ENCODE results near the gene RPP38.

DNA sequence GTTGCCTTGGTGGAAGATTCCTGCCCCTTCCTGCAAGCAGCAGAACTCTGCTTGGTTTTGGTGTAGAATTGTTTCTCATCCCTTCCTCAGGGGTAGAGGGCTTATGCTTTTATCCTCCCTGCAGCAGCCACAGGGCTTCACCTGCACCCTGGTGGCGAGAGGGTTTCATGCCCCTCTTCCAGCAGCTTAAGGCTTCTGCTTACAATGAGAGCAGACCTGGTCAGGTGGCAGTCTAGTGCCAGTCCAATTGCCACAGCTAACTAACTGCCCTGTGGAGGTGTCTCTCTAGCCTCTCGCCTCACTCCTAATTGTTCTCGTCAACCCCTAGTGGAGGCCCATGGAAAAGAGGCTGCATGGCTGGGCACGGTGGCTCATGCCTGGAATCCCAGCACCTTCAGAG, 27.9 kb upstream of the RPP38 start:
- TF ChIP-seq, protein P1, sequence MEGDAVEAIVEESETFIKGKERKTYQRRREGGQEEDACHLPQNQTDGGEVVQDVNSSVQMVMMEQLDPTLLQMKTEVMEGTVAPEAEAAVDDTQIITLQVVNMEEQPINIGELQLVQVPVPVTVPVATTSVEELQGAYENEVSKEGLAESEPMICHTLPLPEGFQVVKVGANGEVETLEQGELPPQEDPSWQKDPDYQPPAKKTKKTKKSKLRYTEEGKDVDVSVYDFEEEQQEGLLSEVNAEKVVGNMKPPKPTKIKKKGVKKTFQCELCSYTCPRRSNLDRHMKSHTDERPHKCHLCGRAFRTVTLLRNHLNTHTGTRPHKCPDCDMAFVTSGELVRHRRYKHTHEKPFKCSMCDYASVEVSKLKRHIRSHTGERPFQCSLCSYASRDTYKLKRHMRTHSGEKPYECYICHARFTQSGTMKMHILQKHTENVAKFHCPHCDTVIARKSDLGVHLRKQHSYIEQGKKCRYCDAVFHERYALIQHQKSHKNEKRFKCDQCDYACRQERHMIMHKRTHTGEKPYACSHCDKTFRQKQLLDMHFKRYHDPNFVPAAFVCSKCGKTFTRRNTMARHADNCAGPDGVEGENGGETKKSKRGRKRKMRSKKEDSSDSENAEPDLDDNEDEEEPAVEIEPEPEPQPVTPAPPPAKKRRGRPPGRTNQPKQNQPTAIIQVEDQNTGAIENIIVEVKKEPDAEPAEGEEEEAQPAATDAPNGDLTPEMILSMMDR (IDR thresholded peaks at IDR 0.05; ENCODE audit: poor library complexity) = no peak
- TF ChIP-seq EZH2phosphoT487 (IDR thresholded peaks at IDR 0.05; ENCODE audit: low read depth, severe bottlenecking, unreplicated experiment) (no peak), EZH2 (IDR thresholded peaks at IDR 0.05; ENCODE audit: borderline replicate concordance) (no peak)

Measured in hepatocyte (in vitro differentiated cells).